ENCODE measurements around the gene KRT86.

The KRT86 gene

GRCh38 chr12:52236386-52237050 lies 37.9 kb upstream of the KRT86 start:
- Histone ChIP-seq H3K36me3 (ENCODE audit: control insufficient read depth, low read length) (no peaks in the 10 kb centered on the region), H3K9me3 (ENCODE audit: control insufficient read depth, insufficient read depth, low read length) (no peaks in the 10 kb centered on the region), H3K4me2 (ENCODE audit: low read length) (no peak overlapping the region), H3K79me2 (ENCODE audit: control insufficient read depth, low read length) (no peaks in the 10 kb centered on the region), H3K4me1 (ENCODE audit: control insufficient read depth, low read length) (no peaks in the 10 kb centered on the region), H4K20me1 (ENCODE audit: control insufficient read depth, insufficient read depth, low read depth, low read length) (no peaks in the 10 kb centered on the region), H3F3A (ENCODE audit: control insufficient read depth, insufficient read depth) (no peaks in the 10 kb centered on the region), H3K27me3 (ENCODE audit: control insufficient read depth, low read length) (no peaks in the 10 kb centered on the region), H3K4me3 (ENCODE audit: low read length) (no peak overlapping the region), H3K27ac (ENCODE audit: low read depth, low read length) (no peak overlapping the region), H3K9me2 (replicated peaks; ENCODE audit: control insufficient read depth, low read length) (no peaks in the 10 kb centered on the region)
- no peak for TF ChIP-seq CTCF (IDR thresholded peaks at IDR 0.05; ENCODE audit: low read depth, low read length, poor library complexity, severe bottlenecking)
- no peak for TF ChIP-seq EZH2phosphoT487 (IDR thresholded peaks at IDR 0.05; ENCODE audit: borderline replicate concordance, low read length)

GRCh38 chr12:52238207-52238840 lies 36.1 kb upstream of the KRT86 start:
- no peaks in the 10 kb centered on the region for H3K27me3 ChIP-seq (ENCODE audit: control insufficient read depth, low read length)
- no peak for TF ChIP-seq CTCF (IDR thresholded peaks at IDR 0.05; ENCODE audit: low read depth, low read length, poor library complexity, severe bottlenecking)
- no peak for TF ChIP-seq EZH2phosphoT487 (IDR thresholded peaks at IDR 0.05; ENCODE audit: borderline replicate concordance, low read length)
- H3K79me2 ChIP-seq (ENCODE audit: control insufficient read depth, low read length): no peaks in the 10 kb centered on the region
- H3K9me2 ChIP-seq (replicated peaks; ENCODE audit: control insufficient read depth, low read length): no peaks in the 10 kb centered on the region
- no peak overlapping the region for H3K27ac ChIP-seq (ENCODE audit: low read depth, low read length)
- no peak overlapping the region for H3K4me2 ChIP-seq (ENCODE audit: low read length)
- no peaks in the 10 kb centered on the region for H4K20me1 ChIP-seq (ENCODE audit: control insufficient read depth, insufficient read depth, low read depth, low read length)
- H3K36me3 ChIP-seq (ENCODE audit: control insufficient read depth, low read length): no peaks in the 10 kb centered on the region
- no peaks in the 10 kb centered on the region for H3K4me1 ChIP-seq (ENCODE audit: control insufficient read depth, low read length)
- no peaks in the 10 kb centered on the region for H3K9me3 ChIP-seq (ENCODE audit: control insufficient read depth, insufficient read depth, low read length)
- no peaks in the 10 kb centered on the region for H3F3A ChIP-seq (ENCODE audit: control insufficient read depth, insufficient read depth)
- no peak overlapping the region for H3K4me3 ChIP-seq (ENCODE audit: low read length)

- Histone ChIP-seq H3K27me3 (ENCODE audit: control insufficient read depth, low read length) (no peaks in the 10 kb centered on the region), H3K36me3 (ENCODE audit: control insufficient read depth, low read length) (no peaks in the 10 kb centered on the region), H3F3A (ENCODE audit: control insufficient read depth, insufficient read depth) (no peaks in the 10 kb centered on the region), H3K4me2 (ENCODE audit: low read length) (no peak overlapping the region), H3K4me3 (ENCODE audit: low read length) (no peak overlapping the region), H3K9me2 (replicated peaks; ENCODE audit: control insufficient read depth, low read length) (no peaks in the 10 kb centered on the region), H4K20me1 (ENCODE audit: control insufficient read depth, insufficient read depth, low read depth, low read length) (no peaks in the 10 kb centered on the region), H3K27ac (ENCODE audit: low read depth, low read length) (no peak overlapping the region), H3K4me1 (ENCODE audit: control insufficient read depth, low read length) (peaks cover 5% of the 10 kb centered on the region), H3K9me3 (ENCODE audit: control insufficient read depth, insufficient read depth, low read length) (no peaks in the 10 kb centered on the region), H3K79me2 (ENCODE audit: control insufficient read depth, low read length) (no peaks in the 10 kb centered on the region)
- TF ChIP-seq EZH2phosphoT487 (IDR thresholded peaks at IDR 0.05; ENCODE audit: borderline replicate concordance, low read length) (no peak), CTCF (IDR thresholded peaks at IDR 0.05; ENCODE audit: low read depth, low read length, poor library complexity, severe bottlenecking) (no peak)
These were observed 35.4 kb upstream of the KRT86 start for GRCh38 chr12:52238916-52239646.
